ENCODE data around the gene MTUS2. TPM values are rescaled to one million over a fixed set of nuclear protein-coding genes. Genes with fewer than 3 reads are reported as not detected.

Gene MTUS2
- total and polyA plus RNA-seq, 10 of the 15 experiments (the other 5 are each of a cell fraction or from before 2014, with no cell fraction given): under 0.01 to 0.05 (median 0.02) TPM; not detected in 6

GRCh38 chr13:28865951-28866350 lies 45.8 kb downstream of the MTUS2 start (continued):
- no peak for TF ChIP-seq CBX3 (IDR thresholded peaks at IDR 0.05; ENCODE audit: borderline replicate concordance, low read depth)
- TF ChIP-seq YBX1 (IDR thresholded peaks at IDR 0.05): no peak
- no peak for TF ChIP-seq RB1 (IDR thresholded peaks at IDR 0.05; ENCODE audit: borderline replicate concordance)
- no peak for TF ChIP-seq ZNF274 (IDR thresholded peaks at IDR 0.05; ENCODE audit: insufficient read depth, insufficient read length)
- TF ChIP-seq, protein P1, sequence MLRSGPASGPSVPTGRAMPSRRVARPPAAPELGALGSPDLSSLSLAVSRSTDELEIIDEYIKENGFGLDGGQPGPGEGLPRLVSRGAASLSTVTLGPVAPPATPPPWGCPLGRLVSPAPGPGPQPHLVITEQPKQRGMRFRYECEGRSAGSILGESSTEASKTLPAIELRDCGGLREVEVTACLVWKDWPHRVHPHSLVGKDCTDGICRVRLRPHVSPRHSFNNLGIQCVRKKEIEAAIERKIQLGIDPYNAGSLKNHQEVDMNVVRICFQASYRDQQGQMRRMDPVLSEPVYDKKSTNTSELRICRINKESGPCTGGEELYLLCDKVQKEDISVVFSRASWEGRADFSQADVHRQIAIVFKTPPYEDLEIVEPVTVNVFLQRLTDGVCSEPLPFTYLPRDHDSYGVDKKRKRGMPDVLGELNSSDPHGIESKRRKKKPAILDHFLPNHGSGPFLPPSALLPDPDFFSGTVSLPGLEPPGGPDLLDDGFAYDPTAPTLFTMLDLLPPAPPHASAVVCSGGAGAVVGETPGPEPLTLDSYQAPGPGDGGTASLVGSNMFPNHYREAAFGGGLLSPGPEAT (IDR thresholded peaks at IDR 0.05; ENCODE audit: low read depth): no peak
- TF ChIP-seq, protein P2, sequence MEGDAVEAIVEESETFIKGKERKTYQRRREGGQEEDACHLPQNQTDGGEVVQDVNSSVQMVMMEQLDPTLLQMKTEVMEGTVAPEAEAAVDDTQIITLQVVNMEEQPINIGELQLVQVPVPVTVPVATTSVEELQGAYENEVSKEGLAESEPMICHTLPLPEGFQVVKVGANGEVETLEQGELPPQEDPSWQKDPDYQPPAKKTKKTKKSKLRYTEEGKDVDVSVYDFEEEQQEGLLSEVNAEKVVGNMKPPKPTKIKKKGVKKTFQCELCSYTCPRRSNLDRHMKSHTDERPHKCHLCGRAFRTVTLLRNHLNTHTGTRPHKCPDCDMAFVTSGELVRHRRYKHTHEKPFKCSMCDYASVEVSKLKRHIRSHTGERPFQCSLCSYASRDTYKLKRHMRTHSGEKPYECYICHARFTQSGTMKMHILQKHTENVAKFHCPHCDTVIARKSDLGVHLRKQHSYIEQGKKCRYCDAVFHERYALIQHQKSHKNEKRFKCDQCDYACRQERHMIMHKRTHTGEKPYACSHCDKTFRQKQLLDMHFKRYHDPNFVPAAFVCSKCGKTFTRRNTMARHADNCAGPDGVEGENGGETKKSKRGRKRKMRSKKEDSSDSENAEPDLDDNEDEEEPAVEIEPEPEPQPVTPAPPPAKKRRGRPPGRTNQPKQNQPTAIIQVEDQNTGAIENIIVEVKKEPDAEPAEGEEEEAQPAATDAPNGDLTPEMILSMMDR (IDR thresholded peaks at IDR 0.05 in 2 of 3, conservative IDR thresholded peaks at IDR 0.05 in 1 of 3; ENCODE audit: control insufficient read depth in 2 of 3, extremely low read depth in 1 of 3, insufficient read depth in 1 of 3, low read depth in 3 of 3, low read length in 3 of 3): no peak
- no peak for TF ChIP-seq EGR1 (IDR thresholded peaks at IDR 0.05; ENCODE audit: borderline replicate concordance in 1 of 2, low read depth in 2 of 2, low read length in 2 of 2)

GRCh38 chr13:28866932-28867331 lies 46.8 kb downstream of the MTUS2 start:
- in situ Hi-C loops (cut with MboI) (no loop called here), intact Hi-C loops (cut with micrococcal nuclease; ENCODE audit: unreplicated experiment) (no loop called here)
- ChIA-PET SMC1A (ENCODE audit: uncharacterized antibody, unreplicated experiment) (no interaction called here), CTCF (no interaction called here), POLR2A (no interaction called here), RAD21 (ENCODE audit: unreplicated experiment) (no interaction called here)
- H3K27me3 ChIP-seq (replicated peaks in 1 of 2; ENCODE audit: control insufficient read depth in 2 of 2, insufficient read depth in 2 of 2, low read length in 1 of 2): no peaks in the 10 kb centered on the region
- no peaks in the 10 kb centered on the region for H3K4me1 ChIP-seq (ENCODE audit: control insufficient read depth, insufficient read depth, low read length)
- 26% methylated on average over 1 of the region's 1 CpG for WGBS (ENCODE audit: insufficient coverage, insufficient replicate concordance, low lambda C conversion rate, missing lambda C conversion rate)
- DNase-seq (ENCODE audit: low read depth, low spot score) (no peak), ATAC-seq (no peak), FAIRE-seq (peak; percentile 7)
- no peaks in the 10 kb centered on the region; the same call in 2 of the 3 replicates for H3K9me3 ChIP-seq (replicated peaks; ENCODE audit: control insufficient read depth, insufficient read depth, low read length)
- H3K4me3 ChIP-seq: no peak overlapping the region
- no TSS peak for BruUV-seq (replicated peaks)
- no peaks in the 10 kb centered on the region for H4K20me1 ChIP-seq (ENCODE audit: control insufficient read depth, insufficient read depth)
- no peaks in the 10 kb centered on the region for H3K79me2 ChIP-seq (ENCODE audit: control insufficient read depth, insufficient read depth, low read length)
- no peak overlapping the region for H2AFZ ChIP-seq (ENCODE audit: control insufficient read depth, low read depth, low read length)
- H3K27ac ChIP-seq (ENCODE audit: control insufficient read depth, insufficient read depth): no peak overlapping the region
- no peak overlapping the region for H3K4me2 ChIP-seq (ENCODE audit: control insufficient read depth, insufficient read depth)
- no peak overlapping the region for H3K9ac ChIP-seq (ENCODE audit: control insufficient read depth, insufficient read depth, low read length)
- no peaks in the 10 kb centered on the region for H3K36me3 ChIP-seq (ENCODE audit: control insufficient read depth in 2 of 2, insufficient read depth in 2 of 2, low read length in 1 of 2)
- TF ChIP-seq MEF2B (IDR thresholded peaks at IDR 0.05; ENCODE audit: partially characterized antibody, poor library complexity, severe bottlenecking) (no peak), NRF1 (conservative IDR thresholded peaks at IDR 0.05; ENCODE audit: low read depth, low read length) (no peak), PKNOX1 (IDR thresholded peaks at IDR 0.05) (no peak)
- TF ChIP-seq, protein P3, sequence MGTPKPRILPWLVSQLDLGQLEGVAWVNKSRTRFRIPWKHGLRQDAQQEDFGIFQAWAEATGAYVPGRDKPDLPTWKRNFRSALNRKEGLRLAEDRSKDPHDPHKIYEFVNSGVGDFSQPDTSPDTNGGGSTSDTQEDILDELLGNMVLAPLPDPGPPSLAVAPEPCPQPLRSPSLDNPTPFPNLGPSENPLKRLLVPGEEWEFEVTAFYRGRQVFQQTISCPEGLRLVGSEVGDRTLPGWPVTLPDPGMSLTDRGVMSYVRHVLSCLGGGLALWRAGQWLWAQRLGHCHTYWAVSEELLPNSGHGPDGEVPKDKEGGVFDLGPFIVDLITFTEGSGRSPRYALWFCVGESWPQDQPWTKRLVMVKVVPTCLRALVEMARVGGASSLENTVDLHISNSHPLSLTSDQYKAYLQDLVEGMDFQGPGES (IDR thresholded peaks at IDR 0.05): no peak
- TF ChIP-seq, protein P4, sequence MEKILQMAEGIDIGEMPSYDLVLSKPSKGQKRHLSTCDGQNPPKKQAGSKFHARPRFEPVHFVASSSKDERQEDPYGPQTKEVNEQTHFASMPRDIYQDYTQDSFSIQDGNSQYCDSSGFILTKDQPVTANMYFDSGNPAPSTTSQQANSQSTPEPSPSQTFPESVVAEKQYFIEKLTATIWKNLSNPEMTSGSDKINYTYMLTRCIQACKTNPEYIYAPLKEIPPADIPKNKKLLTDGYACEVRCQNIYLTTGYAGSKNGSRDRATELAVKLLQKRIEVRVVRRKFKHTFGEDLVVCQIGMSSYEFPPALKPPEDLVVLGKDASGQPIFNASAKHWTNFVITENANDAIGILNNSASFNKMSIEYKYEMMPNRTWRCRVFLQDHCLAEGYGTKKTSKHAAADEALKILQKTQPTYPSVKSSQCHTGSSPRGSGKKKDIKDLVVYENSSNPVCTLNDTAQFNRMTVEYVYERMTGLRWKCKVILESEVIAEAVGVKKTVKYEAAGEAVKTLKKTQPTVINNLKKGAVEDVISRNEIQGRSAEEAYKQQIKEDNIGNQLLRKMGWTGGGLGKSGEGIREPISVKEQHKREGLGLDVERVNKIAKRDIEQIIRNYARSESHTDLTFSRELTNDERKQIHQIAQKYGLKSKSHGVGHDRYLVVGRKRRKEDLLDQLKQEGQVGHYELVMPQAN (conservative IDR thresholded peaks at IDR 0.05): no peak
- TF ChIP-seq, protein P1 (IDR thresholded peaks at IDR 0.05; ENCODE audit: low read depth): no peak
